ENCODE data around the gene LCP1.

Gene LCP1

GRCh38 chr13:46158222-46158621, 23.8 kb downstream of the LCP1 start:
- no peak for DNase-seq

- no peak for DNase-seq
Observed at GRCh38 chr13:46154136-46154801, 27.7 kb downstream of the LCP1 start.

- DNase-seq: no peak
Observed at GRCh38 chr13:46152627-46153328, 29.2 kb downstream of the LCP1 start.

GRCh38 chr13:46150134-46150693, 31.8 kb downstream of the LCP1 start:
- DNase-seq: no peak

- no peak for DNase-seq
Observed at GRCh38 chr13:46149272-46150133, 32.5 kb downstream of the LCP1 start.

GRCh38 chr13:46146898-46147297, 35.1 kb downstream of the LCP1 start:
- no peak for DNase-seq

- DNase-seq: no peak
Observed at GRCh38 chr13:46145950-46146349, 36.0 kb downstream of the LCP1 start.

GRCh38 chr13:46145135-46145534, 36.8 kb downstream of the LCP1 start:
- DNase-seq: no peak

GRCh38 chr13:46143184-46143701, 38.7 kb downstream of the LCP1 start:
- DNase-seq: no peak

- DNase-seq: no peak
Observed at GRCh38 chr13:46142776-46143175, 39.2 kb downstream of the LCP1 start.

GRCh38 chr13:46140044-46140443, 41.9 kb downstream of the LCP1 start:
- DNase-seq: no peak

- DNase-seq: no peak
Observed at GRCh38 chr13:46137627-46138317, 44.2 kb downstream of the LCP1 start.

GRCh38 chr13:46136688-46137087, 45.3 kb downstream of the LCP1 start:
- no peak for DNase-seq

- no peak for DNase-seq
Observed at GRCh38 chr13:46134961-46135522, 46.9 kb downstream of the LCP1 start.

- DNase-seq: no peak
Observed at GRCh38 chr13:46134494-46134893, 47.5 kb downstream of the LCP1 start.

GRCh38 chr13:46132109-46132508, 49.9 kb downstream of the LCP1 start:
- no peak for DNase-seq

GRCh38 chr13:46131705-46132104, 50.3 kb downstream of the LCP1 start:
- no peak for DNase-seq

- no peak for DNase-seq
Observed at GRCh38 chr13:46129955-46130618, 51.9 kb downstream of the LCP1 start.

- DNase-seq: no peak
Observed at GRCh38 chr13:46129124-46129523, 52.9 kb downstream of the LCP1 start.

GRCh38 chr13:46127358-46128023, 54.5 kb downstream of the LCP1 start:
- DNase-seq: no peak
